Subcutaneous abdominal adipose tissue (tissue), 5 donors: ENCODE results near the gene NAALADL2.
"Not testable (repeated sequence)": the region's sequence is repeated elsewhere in the genome, so short reads cannot be mapped to it uniquely, and the experiment has no call there.

Source experiments
- H3K27ac ChIP-seq: one replicate; pipeline ENCODE4 v1.7.0; 2013; ENCODE audit warnings: low read depth, mild to moderate bottlenecking, inconsistent platforms, low read length, moderate library complexity
- H3K27me3 ChIP-seq, 5 donors: one replicate each; pipeline ENCODE4 v1.7.0; 2013; ENCODE audit warnings: low read length in 5 of 5, inconsistent platforms in 1 of 5; ENCODE audit not compliant: control insufficient read depth in 5 of 5, insufficient read depth in 4 of 5
- H3K36me3 ChIP-seq, 5 donors: one replicate each; pipeline ENCODE4 v1.7.0; 2013; ENCODE audit warnings: low read length in 5 of 5; ENCODE audit not compliant: control insufficient read depth in 5 of 5, insufficient read depth in 5 of 5
- H3K4me1 ChIP-seq, 5 donors: one replicate each; pipeline ENCODE4 v1.7.0; 2013; ENCODE audit warnings: low read length in 5 of 5, mild to moderate bottlenecking in 3 of 5, moderate library complexity in 1 of 5; ENCODE audit not compliant: control insufficient read depth in 5 of 5, insufficient read depth in 5 of 5
- H3K4me3 ChIP-seq, 5 donors: one replicate each; pipeline ENCODE4 v1.7.0; 2013; ENCODE audit warnings: low read length in 5 of 5, low read depth in 1 of 5
- H3K9ac ChIP-seq, 5 donors: one replicate each; pipeline ENCODE4 v1.7.0; 2013; ENCODE audit warnings: low read length in 5 of 5, mild to moderate bottlenecking in 4 of 5, moderate library complexity in 3 of 5
- H3K9me3 ChIP-seq, 5 donors: one replicate each; pipeline ENCODE4 v1.7.0; 2013; ENCODE audit warnings: low read length in 5 of 5; ENCODE audit not compliant: control insufficient read depth in 5 of 5
- donor health status: healthy.
- donor health status: healthy.
- donor health status: healthy.
- donor health status: healthy.
- donor health status: healthy.

Gene NAALADL2

DNA sequence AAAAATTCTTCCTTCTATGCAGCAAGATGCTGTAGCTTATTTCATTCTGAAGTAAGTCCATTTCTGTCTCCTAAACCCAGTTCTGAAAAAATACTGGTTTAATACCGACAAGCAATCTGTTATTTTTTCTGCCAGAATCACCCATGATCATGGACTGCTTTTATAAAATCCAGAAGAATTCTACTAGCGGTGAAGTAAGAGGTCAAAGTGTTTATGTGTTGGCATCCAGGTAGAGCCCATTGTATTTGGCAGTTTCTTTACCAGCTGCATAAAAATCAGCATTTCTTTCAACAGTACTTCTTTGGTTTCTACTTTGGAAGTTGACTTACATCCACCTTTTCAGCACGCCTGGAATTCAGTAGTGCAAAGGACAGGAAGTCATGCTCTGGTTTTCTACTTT is 484.8 kb downstream of the NAALADL2 start:
- Histone ChIP-seq H3K27me3 (no peaks in the 10 kb centered on the region), H3K36me3 (no peaks in the 10 kb centered on the region), H3K4me3 (no peak overlapping the region), H3K4me1 (peaks cover 0 to 12% (median under 1%) of the 10 kb centered on the region in 5 donors), H3K9me3 (no peaks in the 10 kb centered on the region), H3K27ac (no peak overlapping the region), H3K9ac (no peak overlapping the region)

DNA sequence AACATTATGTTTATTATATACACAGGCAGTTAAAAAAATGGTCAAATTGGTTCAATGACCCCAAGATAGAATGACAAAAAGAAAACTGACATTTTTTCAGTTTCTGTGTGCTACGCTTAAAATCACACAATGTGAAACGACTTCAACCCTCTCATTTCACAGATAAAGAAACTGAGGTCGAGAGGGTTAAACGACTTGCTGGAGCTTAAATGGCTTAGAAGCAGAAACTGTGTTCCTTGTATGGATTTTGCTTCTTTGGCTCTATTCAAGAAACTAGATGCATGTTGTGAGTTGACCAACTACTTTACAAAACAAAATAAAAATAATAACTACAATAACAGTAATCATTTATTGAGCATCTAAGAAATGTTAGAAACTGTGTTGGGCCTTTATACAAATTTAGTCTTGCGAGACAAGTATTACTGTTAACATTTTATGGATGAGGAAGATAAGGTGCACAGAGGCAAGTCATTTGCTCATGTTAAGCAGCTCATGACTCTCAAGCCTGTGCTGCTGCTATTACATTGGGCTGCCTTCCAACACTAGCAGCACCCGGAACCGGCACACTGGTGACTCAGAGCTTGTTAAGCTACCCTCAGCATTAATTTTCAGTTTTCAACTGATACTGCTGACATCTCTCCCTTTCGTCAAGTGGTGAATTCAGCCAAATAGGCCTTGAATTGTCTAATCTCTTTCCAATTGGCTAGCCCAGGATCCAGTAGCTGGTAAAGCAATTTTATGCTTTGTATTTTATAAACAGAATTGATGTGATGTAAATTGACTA is 487.6 kb downstream of the NAALADL2 start:
- H3K4me1 ChIP-seq, result peaks cover 0 to 6% (median 0%) of the 10 kb centered on the region in 5 donors
- H3K36me3 ChIP-seq, result no peaks in the 10 kb centered on the region
- H3K27me3 ChIP-seq, result no peaks in the 10 kb centered on the region
- no peak overlapping the region for H3K9ac ChIP-seq
- H3K27ac ChIP-seq, result no peak overlapping the region
- no peaks in the 10 kb centered on the region for H3K9me3 ChIP-seq
- no peak overlapping the region for H3K4me3 ChIP-seq

DNA sequence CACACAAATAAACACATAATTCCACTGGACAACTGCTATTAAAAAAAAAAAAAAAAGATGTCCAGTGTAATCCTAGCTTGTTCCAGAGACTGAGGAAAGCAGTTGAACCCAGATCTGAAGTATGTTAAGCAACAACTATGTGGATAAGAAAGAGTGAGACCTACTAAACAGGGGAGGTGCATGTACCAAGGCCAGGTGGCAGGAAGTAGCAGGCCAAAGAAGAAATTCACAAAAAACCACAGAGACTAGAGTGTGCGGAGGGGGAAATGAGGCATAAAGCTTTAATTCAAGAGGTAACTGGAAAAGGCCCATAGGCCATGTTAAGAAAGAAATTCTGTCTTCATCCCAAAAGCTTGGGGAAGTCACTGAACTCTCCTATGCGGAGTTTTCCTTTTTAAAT is 490.0 kb downstream of the NAALADL2 start:
- peaks cover 0 to 6% (median 0%) of the 10 kb centered on the region in 5 donors for H3K4me1 ChIP-seq
- H3K27ac ChIP-seq, result no peak overlapping the region
- no peak overlapping the region for H3K9ac ChIP-seq
- no peak overlapping the region for H3K4me3 ChIP-seq
- H3K9me3 ChIP-seq, result no peaks in the 10 kb centered on the region
- H3K36me3 ChIP-seq, result no peaks in the 10 kb centered on the region
- no peaks in the 10 kb centered on the region for H3K27me3 ChIP-seq

DNA sequence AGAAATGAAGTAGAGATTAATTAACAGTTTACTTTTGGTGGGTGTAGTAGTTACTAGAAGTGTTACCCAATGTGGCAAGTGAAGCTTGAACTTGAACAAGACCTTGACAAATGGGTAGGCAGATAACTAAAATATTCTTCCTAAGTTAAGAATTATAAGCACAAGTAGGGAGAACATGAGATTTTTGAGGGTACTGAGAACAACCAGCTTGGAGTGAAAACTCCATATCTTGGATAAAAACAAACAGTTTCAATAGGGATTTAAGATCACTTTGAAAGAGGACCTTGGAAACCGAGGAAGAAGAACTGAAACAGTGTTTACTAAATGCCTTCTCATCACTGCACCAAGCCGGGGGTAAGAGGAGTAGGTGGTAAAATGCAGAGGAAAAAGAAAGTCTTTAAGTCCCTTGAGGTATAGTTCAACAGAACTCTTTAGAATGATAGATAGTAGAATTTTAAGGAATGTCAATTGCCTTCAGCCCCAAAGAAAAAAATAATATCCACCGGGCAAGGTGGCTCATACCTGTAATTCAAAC is 496.7 kb downstream of the NAALADL2 start:
- no peaks in the 10 kb centered on the region for H3K27me3 ChIP-seq
- no peak overlapping the region for H3K4me3 ChIP-seq
- no peaks in the 10 kb centered on the region for H3K9me3 ChIP-seq
- no peak overlapping the region for H3K9ac ChIP-seq
- no peak overlapping the region for H3K27ac ChIP-seq
- no peaks in the 10 kb centered on the region for H3K36me3 ChIP-seq
- peaks cover 0 to 5% (median 0%) of the 10 kb centered on the region in 5 donors for H3K4me1 ChIP-seq

DNA sequence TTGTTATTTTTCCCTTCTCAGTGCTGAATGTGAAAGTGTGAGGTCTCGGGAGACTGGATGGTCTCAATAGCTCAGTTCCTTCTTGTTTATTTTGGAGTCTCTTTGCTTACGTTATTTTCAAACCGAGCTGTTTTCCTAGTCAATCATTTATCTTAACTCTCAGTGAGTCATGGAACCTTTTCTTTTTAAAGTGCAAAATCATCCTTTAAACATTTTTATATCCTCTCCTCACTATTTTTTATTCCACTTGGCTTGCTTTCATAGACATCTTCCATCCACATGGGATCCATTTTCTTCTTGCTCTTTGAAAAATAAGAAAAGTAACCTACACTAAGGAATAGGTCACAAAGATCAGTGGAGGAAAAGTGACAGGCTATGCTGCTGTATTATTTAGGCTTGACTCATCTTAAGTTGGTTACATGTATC is 497.8 kb downstream of the NAALADL2 start:
- Histone ChIP-seq H3K27ac (no peak overlapping the region), H3K36me3 (no peaks in the 10 kb centered on the region), H3K27me3 (no peaks in the 10 kb centered on the region), H3K9ac (no peak overlapping the region), H3K4me3 (no peak overlapping the region), H3K4me1 (peaks cover 0 to 5% (median 0%) of the 10 kb centered on the region in 5 donors), H3K9me3 (no peaks in the 10 kb centered on the region)

DNA sequence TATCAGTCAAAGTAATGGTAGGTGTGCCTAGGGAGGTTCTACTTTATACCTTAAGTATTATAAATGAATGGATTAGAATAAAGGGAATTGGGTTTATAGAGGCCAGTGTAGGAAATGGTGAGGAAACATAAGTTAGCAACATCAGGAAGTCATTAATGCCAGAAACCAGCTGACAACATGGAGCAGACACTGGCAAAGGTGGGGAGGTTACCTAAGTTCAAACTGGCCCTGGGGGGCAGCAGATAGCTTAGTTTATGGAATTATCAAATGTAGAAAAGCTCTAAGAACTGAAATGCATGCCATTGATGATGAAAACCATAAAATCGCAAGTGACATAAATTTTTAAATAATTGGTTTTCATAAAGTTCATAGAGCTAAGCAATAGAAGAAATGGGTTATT is 498.6 kb downstream of the NAALADL2 start:
- Histone ChIP-seq H3K4me1 (peaks cover 0 to 5% (median 0%) of the 10 kb centered on the region in 5 donors), H3K27ac (no peak overlapping the region), H3K9me3 (peaks cover 0 to 5% (median 0%) of the 10 kb centered on the region in 5 donors), H3K27me3 (no peaks in the 10 kb centered on the region), H3K4me3 (no peak overlapping the region), H3K36me3 (no peaks in the 10 kb centered on the region), H3K9ac (no peak overlapping the region)

DNA sequence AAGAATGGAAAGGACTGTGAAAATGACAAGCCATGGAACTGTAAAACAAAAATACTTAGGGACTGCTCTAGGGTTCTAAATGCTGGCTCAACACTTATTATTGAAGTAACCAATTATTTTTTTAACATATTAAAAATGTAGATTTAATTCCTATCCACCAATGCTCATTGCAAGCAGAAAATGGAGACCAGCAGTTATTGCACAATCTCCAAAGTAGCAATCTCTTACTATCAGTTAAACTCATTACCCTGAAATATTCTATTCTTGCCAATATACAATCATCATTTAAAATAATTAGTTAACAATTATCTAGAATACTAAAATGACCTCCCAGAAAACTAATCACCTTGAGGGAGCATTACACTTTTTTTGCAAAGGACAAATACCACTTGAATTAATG is 499.8 kb downstream of the NAALADL2 start:
- H3K4me1 ChIP-seq, result peaks cover 0 to 5% (median 0%) of the 10 kb centered on the region in 5 donors

DNA sequence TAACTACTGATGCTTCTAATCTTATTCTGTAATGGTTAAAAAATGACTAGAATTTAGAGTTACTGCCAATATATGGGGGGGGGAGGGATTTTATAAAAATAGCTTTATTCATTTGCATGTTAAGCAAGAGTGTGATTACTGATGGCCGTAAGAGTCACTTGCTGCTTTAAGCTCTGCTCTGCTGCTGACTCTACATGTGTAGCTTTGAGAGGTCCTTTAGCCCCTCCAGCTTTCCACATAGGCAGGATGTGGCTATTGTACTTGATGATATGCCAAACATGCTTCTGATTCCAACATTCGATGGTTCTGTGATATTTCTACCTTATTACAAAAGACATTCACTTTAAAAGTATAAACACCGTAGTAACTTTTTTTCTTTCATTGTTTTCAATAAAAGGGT is 511.3 kb downstream of the NAALADL2 start:
- H3K4me3 ChIP-seq, H3K27ac ChIP-seq, H3K9ac ChIP-seq, H3K36me3 ChIP-seq, H3K4me1 ChIP-seq, H3K9me3 ChIP-seq, H3K27me3 ChIP-seq: not testable (repeated sequence)

More for the DNA sequence above, 499.8 kb downstream of the NAALADL2 start:
- H3K27ac ChIP-seq, result no peak overlapping the region
- H3K36me3 ChIP-seq, result no peaks in the 10 kb centered on the region
- H3K9ac ChIP-seq, result no peak overlapping the region
- H3K9me3 ChIP-seq, result peaks cover 0 to 5% (median 0%) of the 10 kb centered on the region in 5 donors
- H3K27me3 ChIP-seq, result no peaks in the 10 kb centered on the region
- no peak overlapping the region for H3K4me3 ChIP-seq

DNA sequence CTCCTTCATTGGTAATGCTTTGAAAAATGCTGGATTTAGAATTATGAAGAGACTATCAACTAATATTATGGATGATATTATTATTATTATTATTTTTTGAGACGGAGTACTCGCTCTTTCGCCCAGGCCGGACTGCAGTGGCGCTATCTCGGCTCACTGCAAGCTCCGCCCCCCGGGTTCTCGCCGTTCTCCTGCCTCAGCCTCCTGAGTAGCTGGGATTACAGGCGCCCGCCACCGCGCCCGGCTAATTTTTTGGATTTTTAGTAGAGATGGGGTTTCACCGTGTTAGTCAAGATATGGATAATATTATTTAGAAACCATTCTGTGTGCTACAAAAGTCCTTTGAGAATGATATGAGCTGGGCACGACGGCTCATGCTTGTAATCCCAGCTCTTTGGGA is 512.1 kb downstream of the NAALADL2 start:
- H3K27me3 ChIP-seq, H3K9me3 ChIP-seq, H3K4me1 ChIP-seq, H3K9ac ChIP-seq, H3K4me3 ChIP-seq, H3K27ac ChIP-seq, H3K36me3 ChIP-seq: not testable (repeated sequence)

DNA sequence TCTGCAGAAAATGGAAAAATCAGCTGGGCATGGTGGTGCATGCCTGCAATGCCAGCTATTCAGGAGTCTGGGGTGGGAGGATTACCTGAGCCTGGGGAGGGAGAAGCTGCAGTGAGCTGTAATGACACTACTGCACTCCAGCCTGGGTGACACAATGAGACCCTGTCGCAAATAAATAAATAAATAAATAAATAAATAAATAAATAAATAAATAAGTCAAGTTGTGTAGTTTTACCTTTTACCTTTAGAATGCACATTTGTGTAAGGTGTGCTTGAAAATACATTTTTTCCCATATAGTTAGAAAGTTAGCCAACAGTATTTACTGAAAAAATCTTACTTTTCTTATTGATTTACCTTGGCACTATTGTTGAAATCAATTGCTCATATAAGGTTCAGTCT is 515.6 kb downstream of the NAALADL2 start:
- Histone ChIP-seq H3K36me3 (no peaks in the 10 kb centered on the region), H3K27me3 (no peaks in the 10 kb centered on the region), H3K4me3 (no peak overlapping the region)

More for the DNA sequence above, 515.6 kb downstream of the NAALADL2 start:
- H3K9ac ChIP-seq, result no peak overlapping the region
- H3K4me1 ChIP-seq, result peaks cover 0 to 5% (median 0%) of the 10 kb centered on the region in 5 donors
- no peaks in the 10 kb centered on the region for H3K9me3 ChIP-seq
- no peak overlapping the region for H3K27ac ChIP-seq
